ENCODE results near the gene PROSER2.

DNA sequence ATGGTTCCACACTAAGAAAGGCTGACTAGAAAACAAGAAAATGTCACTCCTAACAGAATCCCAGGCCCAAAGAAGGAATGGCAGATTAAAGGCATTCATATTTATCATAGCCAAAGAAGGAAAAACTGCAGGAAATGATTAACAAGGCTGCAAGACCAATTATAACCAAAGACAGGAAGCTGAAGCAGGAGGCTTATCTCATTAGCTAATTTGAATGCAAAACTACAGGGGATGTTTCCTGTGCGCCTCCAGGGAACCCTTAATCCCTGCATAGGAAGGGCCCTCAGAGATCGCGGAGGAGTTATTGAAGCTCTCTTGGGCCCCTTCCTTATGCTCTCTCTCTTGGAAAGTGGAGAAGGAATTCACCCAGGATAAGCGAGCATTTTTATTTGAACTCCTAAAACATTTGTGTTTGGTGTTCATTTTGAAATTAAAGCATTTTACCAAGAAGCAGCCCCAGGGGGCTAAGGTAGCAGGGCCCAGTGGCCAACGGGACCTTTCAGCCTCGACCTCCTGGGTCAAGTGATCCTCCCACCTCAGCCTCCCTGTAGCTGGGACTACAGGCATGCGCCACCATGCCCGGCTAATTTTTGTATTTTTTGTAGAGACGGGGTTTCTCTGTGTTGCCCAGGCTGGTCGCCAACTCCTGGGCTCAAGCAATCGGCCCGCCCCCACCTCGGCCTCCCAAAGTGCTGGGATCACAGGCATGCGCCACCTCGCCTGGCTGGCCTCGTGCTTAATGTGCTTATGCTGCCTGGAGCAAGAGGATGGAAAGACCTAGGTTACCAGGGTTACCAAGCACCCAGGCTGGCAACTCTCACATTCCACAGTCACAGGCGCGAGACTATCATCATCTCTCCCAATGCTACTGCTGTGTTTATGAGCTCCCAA, 24.1 kb upstream of the PROSER2 start:
- TF ChIP-seq GATA3 (IDR thresholded peaks at IDR 0.05; ENCODE audit: low read depth, low read length) (no peak), GATA2 (IDR thresholded peaks at IDR 0.05; ENCODE audit: low read depth, low read length) (no peak)
